Mucosa of gallbladder (tissue), 1 donor: Measurements from ENCODE around the gene TMEM266. TPM values are rescaled to one million over a fixed set of nuclear protein-coding genes. Genes with fewer than 3 reads are reported as not detected.
"Not testable (repeated sequence)": the region's sequence is repeated elsewhere in the genome, so short reads cannot be mapped to it uniquely, and the experiment has no call there.

Source experiments
- DNase-seq: peaks from one replicate; pipeline ENCODE4 v3.0.0-alpha.2; 2020; ENCODE audit warnings: low spot score
- total RNA-seq: library from RNA; stranded (reverse); gene quantifications from one replicate; pipeline ENCODE4 v1.2.1, GENCODE V29; 2021
- donor health status: DM: no; HTN: no; CAD: no.

Gene TMEM266
- total RNA-seq: 0.26 TPM

GRCh38 chr15:76059320-76060117 is at the start of gene TMEM266:
TMEM266 (plus strand) TSS chr15:76059985; CDS start chr15:76134264, 74,279 bp downstream.
- peak; percentile 11 for DNase-seq

GRCh38 chr15:76010613-76011012 is 49.2 kb upstream of the TMEM266 start:
- no peak for DNase-seq

GRCh38 chr15:76011627-76012551 is 47.9 kb upstream of the TMEM266 start, which contains the start of gene NRG4:
NRG4 (minus strand) TSS chr15:76012424; CDS start chr15:76011230, 1,194 bp downstream.
- no peak for DNase-seq

GRCh38 chr15:76013470-76013869 is 46.3 kb upstream of the TMEM266 start:
- not testable (repeated sequence) for DNase-seq

GRCh38 chr15:76024021-76024768 is 35.6 kb upstream of the TMEM266 start:
- DNase-seq: no peak

- no peak for DNase-seq
Observed at GRCh38 chr15:76032046-76032445, 27.7 kb upstream of the TMEM266 start.

- no peak for DNase-seq
Observed at GRCh38 chr15:76033438-76033837, 26.3 kb upstream of the TMEM266 start.

- DNase-seq: no peak
Observed at GRCh38 chr15:76034111-76034510, 25.7 kb upstream of the TMEM266 start.

- no peak for DNase-seq
Observed at GRCh38 chr15:76035593-76035992, 24.2 kb upstream of the TMEM266 start.

- no peak for DNase-seq
Observed at GRCh38 chr15:76038512-76038911, 21.3 kb upstream of the TMEM266 start.

GRCh38 chr15:76054201-76054600 is 5.6 kb upstream of the TMEM266 start:
- not testable (repeated sequence) for DNase-seq

GRCh38 chr15:76056931-76057330 is 2.9 kb upstream of the TMEM266 start:
- DNase-seq: no peak

GRCh38 chr15:76057332-76058000 is 2.3 kb upstream of the TMEM266 start:
- peak; percentile 24 for DNase-seq

- no peak for DNase-seq
Observed at GRCh38 chr15:76058714-76059319, 968 bp upstream of the TMEM266 start.

GRCh38 chr15:76060118-76060989 is 569 bp downstream of the TMEM266 start:
- DNase-seq: no peak

- no peak for DNase-seq
Observed at GRCh38 chr15:76061700-76062099, 1.9 kb downstream of the TMEM266 start.

- no peak for DNase-seq
Observed at GRCh38 chr15:76062286-76062685, 2.5 kb downstream of the TMEM266 start.

- no peak for DNase-seq
Observed at GRCh38 chr15:76064375-76064774, 4.6 kb downstream of the TMEM266 start.

GRCh38 chr15:76065245-76065644 is 5.5 kb downstream of the TMEM266 start:
- no peak for DNase-seq

GRCh38 chr15:76065793-76066192 is 6.0 kb downstream of the TMEM266 start:
- DNase-seq: no peak
